HG03103 (cell line): ENCODE data around the gene CD3G.
"Not testable (repeated sequence)": the region's sequence is repeated elsewhere in the genome, so short reads cannot be mapped to it uniquely, and the experiment has no call there.

Source experiments
- ATAC-seq: cut with Tn5 transposase; IDR thresholded peaks from one replicate; pipeline ENCODE4 v1.9.1; 2021; ENCODE audit warnings: low read depth; ENCODE audit not compliant: unreplicated experiment

Gene CD3G

GRCh38 chr11:118374729-118375128, 30.6 kb downstream of the CD3G start:
- no peak for ATAC-seq

- ATAC-seq = no peak
These were observed 31.8 kb downstream of the CD3G start for GRCh38 chr11:118375978-118376377.

- ATAC-seq = no peak
These were observed 35.4 kb downstream of the CD3G start for GRCh38 chr11:118379497-118379896.

GRCh38 chr11:118380571-118380970, 36.4 kb downstream of the CD3G start:
- ATAC-seq = no peak

- ATAC-seq = no peak
These were observed 38.8 kb downstream of the CD3G start for GRCh38 chr11:118382954-118383353.

GRCh38 chr11:118383657-118384056, 39.5 kb downstream of the CD3G start:
- ATAC-seq = no peak

- no peak for ATAC-seq
These were observed 52.0 kb downstream of the CD3G start for GRCh38 chr11:118396097-118396501.

- no peak for ATAC-seq
These were observed 53.3 kb downstream of the CD3G start for GRCh38 chr11:118397448-118397847.

- ATAC-seq = no peak
These were observed 54.8 kb downstream of the CD3G start for GRCh38 chr11:118398791-118399559.

GRCh38 chr11:118401151-118401879, 57.2 kb downstream of the CD3G start, which contains the start of gene ATP5MG:
Gene ATP5MG (plus strand): TSS chr11:118401606. CDS start chr11:118401666, 60 bp downstream.
- ATAC-seq = peak; percentile 48

- no peak for ATAC-seq
These were observed 57.9 kb downstream of the CD3G start for GRCh38 chr11:118401880-118402590.

GRCh38 chr11:118402594-118402993, 58.5 kb downstream of the CD3G start:
- ATAC-seq = not testable (repeated sequence)
